K562 (cell line): ENCODE results near the gene DPY19L1. TPM values are rescaled to one million over a fixed set of nuclear protein-coding genes. Genes with fewer than 3 reads are reported as not detected.

Experiments
- ATAC-seq: fragments of 200-7000 bp; cut with Tn5 transposase; 3 replicates; pipeline ENCODE4 v1.9.1; 2020; ENCODE audit warnings: moderate library complexity
- BruUV-seq: library from RNA; stranded (reverse); fragments of 400-500 nt; replicated peaks from 2 replicates; lab custom pipeline; 2021; lab: Mats Ljungman, UMichigan
- CTCF ChIA-PET: fragments of 300-600 bp; formaldehyde crosslinking; extraction: SDS; loops from one replicate; lab custom pipeline; 2021; ENCODE audit warnings: low intra/inter-chr PET ratio; lab: Yijun Ruan, JAX
- POLR2A ChIA-PET: fragments of 300-600, 350-650 bp; sonication (Branson Sonifier 250); formaldehyde crosslinking; extraction: SDS; loops from one replicate; lab custom pipeline; 2021; ENCODE audit warnings: antibody characterized with exemption, inconsistent platforms; lab: Yijun Ruan, JAX
- DNase-seq, 4 experiments: peaks; one replicate each; pipeline versions ENCODE4 v3.0.0 to v3.0.0-alpha.2; 2011 to 2018; ENCODE audit warnings: low spot score in 3 of 4, mixed read lengths in 3 of 4; ENCODE audit errors: extremely low read depth in 1 of 4
- FAIRE-seq: peaks from 2 replicates; lab custom pipeline; 2011; peaks lifted over from hg19 to GRCh38; lab: Jason Lieb, UNC
- H2AFZ ChIP-seq: 2 replicates; pipeline ENCODE4 v1.6.0; 2011; ENCODE audit warnings: low read depth, low read length, control low read depth, inconsistent platforms
- H3K27ac ChIP-seq: fragments of 200-600 bp; 3 replicates; pipeline ENCODE4 v1.8.0; 2011; ENCODE audit warnings: low read depth, mild to moderate bottlenecking, control low read depth, inconsistent platforms, low read length, moderate library complexity, mixed read lengths; ENCODE audit errors: extremely low read depth
- H3K27me3 ChIP-seq, 2 experiments: fragments of 300-600 bp in 1 of 2; 2 replicates in 1 of 2; 3 replicates in 1 of 2; pipeline versions ENCODE4 v1.6.0 to v1.8.0; 2011; ENCODE audit warnings: inconsistent platforms in 2 of 2, low read length in 2 of 2, mild to moderate bottlenecking in 1 of 2, mixed read lengths in 1 of 2, moderate library complexity in 1 of 2; ENCODE audit not compliant: control insufficient read depth in 2 of 2, insufficient read depth in 2 of 2
- H3K36me3 ChIP-seq: fragments of 300-600 bp; 3 replicates; pipeline ENCODE4 v1.8.0; 2011; ENCODE audit warnings: mild to moderate bottlenecking, low read length, inconsistent platforms; ENCODE audit not compliant: control insufficient read depth, insufficient read depth
- H3K4me1 ChIP-seq, 2 experiments: fragments of 200-600 bp in 1 of 2; replicated peaks in 1 of 2; 2 replicates in 1 of 2; 3 replicates in 1 of 2; pipeline versions ENCODE4 v1.5.1 to v1.8.0; 2011; ENCODE audit warnings: inconsistent platforms in 2 of 2, low read length in 2 of 2, mild to moderate bottlenecking in 1 of 2, mixed read lengths in 1 of 2, moderate library complexity in 1 of 2; ENCODE audit not compliant: control insufficient read depth in 2 of 2, insufficient read depth in 2 of 2
- H3K4me2 ChIP-seq: 2 replicates; pipeline ENCODE4 v1.6.1; 2011; ENCODE audit warnings: low read length, control low read depth, inconsistent platforms, mixed read lengths; ENCODE audit not compliant: insufficient read depth
- H3K4me3 ChIP-seq: fragments of 200-600 bp; sonication (generic), shearing (Covaris generic); 2 replicates; pipeline ENCODE4 v1.5.1; 2016; ENCODE audit warnings: control low read depth, inconsistent platforms
- H3K79me2 ChIP-seq: fragments of 200-600 bp; 3 replicates; pipeline ENCODE4 v1.8.0; 2011; ENCODE audit warnings: low read length, inconsistent platforms; ENCODE audit not compliant: control insufficient read depth, insufficient read depth
- H3K9ac ChIP-seq, 2 experiments: 2 replicates each; pipeline versions ENCODE4 v1.6.0 to v1.6.1; 2011; ENCODE audit warnings: low read depth in 2 of 2, low read length in 2 of 2, control low read depth in 1 of 2, inconsistent platforms in 1 of 2, mild to moderate bottlenecking in 1 of 2, mixed read lengths in 1 of 2; ENCODE audit not compliant: insufficient read depth in 1 of 2
- H3K9me1 ChIP-seq: one replicate; pipeline ENCODE4 v1.6.0; 2011; ENCODE audit warnings: inconsistent platforms, mild to moderate bottlenecking, low read length, moderate library complexity; ENCODE audit not compliant: control insufficient read depth, insufficient read depth
- H3K9me3 ChIP-seq: replicated peaks from 2 replicates; pipeline ENCODE4 v1.5.1; 2011; ENCODE audit warnings: low read depth, low read length, inconsistent platforms; ENCODE audit not compliant: control insufficient read depth, insufficient read depth
- H4K20me1 ChIP-seq: replicated peaks from 2 replicates; pipeline ENCODE4 v1.6.1; 2011; ENCODE audit warnings: low read length, inconsistent platforms, mixed read lengths; ENCODE audit not compliant: control insufficient read depth, insufficient read depth
- BCOR ChIP-seq: fragments of 450-650 bp; IDR thresholded peaks from 2 replicates; pipeline ENCODE4 v1.6.1; 2016
- CEBPG ChIP-seq, 3 experiments: fragments of 200-800 bp in 1 of 3; sonication (Bioruptor generic) in 1 of 3; sonication (generic) in 1 of 3; formaldehyde crosslinking in 1 of 3; IDR thresholded peaks in 2 of 3; conservative IDR thresholded peaks in 1 of 3; 2 replicates each; pipeline versions ENCODE4 v1.6.1 to v1.8.0; 2016 to 2022; ENCODE audit warnings: missing compliant biosample characterization in 2 of 3, missing genetic modification characterization in 2 of 3, mild to moderate bottlenecking in 1 of 3, missing genetic modification reagents in 1 of 3
- NR3C1 ChIP-seq: sonication (generic); formaldehyde crosslinking; IDR thresholded peaks from 2 replicates; pipeline ENCODE4 v1.8.1; 2022; ENCODE audit warnings: missing genetic modification reagents
- POU5F1 ChIP-seq: fragments of 150-350 bp; IDR thresholded peaks from 2 replicates; pipeline ENCODE4 v1.6.1; 2014; ENCODE audit warnings: borderline replicate concordance, low read length, low read depth, mild to moderate bottlenecking; ENCODE audit not compliant: partially characterized antibody
- SMARCA4 ChIP-seq: fragments of 450-650 bp; IDR thresholded peaks from 2 replicates; pipeline ENCODE4 v1.6.1; 2016
- ZNF124 ChIP-seq: sonication (generic); formaldehyde crosslinking; IDR thresholded peaks from 2 replicates; pipeline ENCODE4 v1.8.1; 2022; ENCODE audit warnings: missing genetic modification reagents
- ZNF24 ChIP-seq: fragments of 450-650 bp; IDR thresholded peaks from 2 replicates; pipeline ENCODE4 v1.6.1; 2016
- ZNF780A ChIP-seq: fragments of 250-450 bp; sonication (Bioruptor Pico); IDR thresholded peaks from 2 replicates; pipeline ENCODE4 v1.5.0; 2021; ENCODE audit warnings: mild to moderate bottlenecking
- WGBS: fragments of 100-300 bp; shearing (Covaris generic); methylation state at CpG from one replicate; pipeline ENCODE4 v1.1.6; 2016; ENCODE audit warnings: low coverage, mixed read lengths; ENCODE audit not compliant: insufficient coverage; ENCODE audit errors: missing lambda C conversion rate; 5-methylcytosine and 5-hydroxymethylcytosine counted together
- in situ Hi-C: fragments of 300-500 bp; cut with MboI; formaldehyde crosslinking; loops from 4 replicates; pipeline ENCODE4 v1.15.0; 2018; ENCODE audit warnings: inconsistent platforms, mixed read lengths
- intact Hi-C: fragments of 100-400 bp; cut with micrococcal nuclease; formaldehyde crosslinking; loops from 2 replicates; pipeline ENCODE4 v1.14.2; 2022
- polyA plus RNA-seq, 8 experiments: library from polyadenylated mRNA; depleted of rRNA in 4 of 8; stranded (reverse) in 5 of 8; unstranded in 3 of 8; fragments of >200 nt; fragmentation: Nextera tagmentation in 2 of 8; fragmentation: Illumina TruSeq in 1 of 8; extraction: Ambion mirVana in 2 of 8; extraction: Trizol in 1 of 8; gene quantifications; 2 replicates each; pipeline versions ENCODE4 v1.2.1 to v1.2.3, GENCODE V29; 2011 to 2014; ENCODE audit warnings: inconsistent platforms in 1 of 8, missing spikeins in 1 of 8
- total RNA-seq, 7 experiments: library from RNA; depleted of rRNA in 6 of 7; stranded (reverse); fragments of >200 nt in 6 of 7; fragmentation: Illumina TruSeq in 2 of 7; extraction: Trizol in 2 of 7; gene quantifications; 2 replicates each; pipeline versions ENCODE4 v1.2.1 to v1.2.3, GENCODE V29; 2011 to 2021; ENCODE audit warnings: low replicate concordance in 1 of 7
- TF ChIP-seq, protein P1 (sequence below): fragments of 450-650 bp; formaldehyde crosslinking; IDR thresholded peaks from 2 replicates; pipeline ENCODE4 v1.4.0; 2020; ENCODE audit warnings: mild to moderate bottlenecking, moderate library complexity
- TF ChIP-seq, protein P2 (sequence below): fragments of 250-450 bp; sonication (Bioruptor Pico); IDR thresholded peaks from 2 replicates; pipeline ENCODE4 v1.8.0; 2021; ENCODE audit warnings: mild to moderate bottlenecking, moderate library complexity
- TF ChIP-seq, protein P3 (sequence below): fragments of 150-350 bp; conservative IDR thresholded peaks from 2 replicates; pipeline ENCODE4 v1.6.1; 2014; ENCODE audit warnings: low read length
- TF ChIP-seq, protein P4 (sequence below), 2 experiments: fragments of 200-800 bp in 1 of 2; sonication (Bioruptor generic) in 1 of 2; sonication (generic) in 1 of 2; formaldehyde crosslinking in 1 of 2; IDR thresholded peaks in 1 of 2; conservative IDR thresholded peaks in 1 of 2; 2 replicates each; pipeline versions ENCODE4 v1.5.0 to v1.6.1; 2016 to 2020; ENCODE audit warnings: missing compliant biosample characterization in 1 of 2, missing genetic modification characterization in 1 of 2, missing genetic modification reagents in 1 of 2
- TF ChIP-seq, protein P5 (sequence below): sonication (generic); formaldehyde crosslinking; IDR thresholded peaks from 2 replicates; pipeline ENCODE4 v1.9.0; 2022; ENCODE audit warnings: mild to moderate bottlenecking, missing genetic modification reagents

DPY19L1 gene
- total and polyA plus RNA-seq, 9 of the 15 experiments (the other 6 are each of a cell fraction or from before 2014, with no cell fraction given): 4.0 to 34.3 (median 22.1) TPM

DNA sequence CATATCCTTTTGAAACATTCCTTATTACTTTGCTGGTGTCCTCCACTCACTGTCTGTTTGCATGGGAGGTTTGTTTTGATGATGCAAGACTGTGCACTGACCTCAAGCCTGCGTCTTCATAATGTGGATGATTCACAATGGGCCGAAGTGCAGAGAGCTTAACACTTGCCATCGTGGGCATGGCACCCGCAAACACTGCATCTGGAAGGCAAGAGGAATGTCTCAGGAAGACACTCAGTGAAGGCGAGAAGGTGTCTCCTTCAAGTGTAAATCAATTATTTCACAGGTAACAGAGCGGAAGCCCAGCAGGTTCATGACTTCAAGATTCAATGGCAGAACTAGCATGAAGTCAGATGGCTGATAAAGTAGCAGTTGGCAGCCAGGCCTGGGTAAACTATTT is 98.1 kb downstream of the DPY19L1 start:
- no TSS peak for BruUV-seq
- no peak overlapping the region for H3K27ac ChIP-seq
- ATAC-seq (no peak), DNase-seq (no peak), FAIRE-seq (no peak)
- no peaks in the 10 kb centered on the region for H4K20me1 ChIP-seq
- H3K36me3 ChIP-seq: peaks cover 8% of the 10 kb centered on the region; the same call in 2 of the 3 replicates
- no peak overlapping the region for H3K4me3 ChIP-seq
- no peak overlapping the region for H3K9ac ChIP-seq
- no peaks in the 10 kb centered on the region for H3K79me2 ChIP-seq
- H2AFZ ChIP-seq: no peak overlapping the region
- intact Hi-C loops (no loop called here), in situ Hi-C loops (no loop called here)
- H3K4me2 ChIP-seq: no peak overlapping the region
- ChIA-PET POLR2A (no interaction called here), CTCF (no interaction called here)
- 86% methylated on average over 6 of the region's 6 CpGs for WGBS
- no peaks in the 10 kb centered on the region for H3K9me1 ChIP-seq
- H3K4me1 ChIP-seq: no peaks in the 10 kb centered on the region
- H3K9me3 ChIP-seq: no peaks in the 10 kb centered on the region
- no peaks in the 10 kb centered on the region for H3K27me3 ChIP-seq
- TF ChIP-seq BCOR (no peak), POU5F1 (no peak), ZNF24 (no peak), SMARCA4 (no peak), NR3C1 (CRISPR knock-in tag) (no peak), ZNF124 (CRISPR knock-in tag) (no peak), CEBPG (CRISPR knock-in tag; IDR thresholded peaks at IDR 0.05) (no peak), CEBPG (tag; conservative IDR thresholded peaks at IDR 0.05 in 1 of 2, IDR thresholded peaks at IDR 0.05 in 1 of 2) (peak in 1 of 2 experiments; percentile 71; a peak in 2 of 4 replicates), ZNF780A (no peak)
- TF ChIP-seq, protein P1, sequence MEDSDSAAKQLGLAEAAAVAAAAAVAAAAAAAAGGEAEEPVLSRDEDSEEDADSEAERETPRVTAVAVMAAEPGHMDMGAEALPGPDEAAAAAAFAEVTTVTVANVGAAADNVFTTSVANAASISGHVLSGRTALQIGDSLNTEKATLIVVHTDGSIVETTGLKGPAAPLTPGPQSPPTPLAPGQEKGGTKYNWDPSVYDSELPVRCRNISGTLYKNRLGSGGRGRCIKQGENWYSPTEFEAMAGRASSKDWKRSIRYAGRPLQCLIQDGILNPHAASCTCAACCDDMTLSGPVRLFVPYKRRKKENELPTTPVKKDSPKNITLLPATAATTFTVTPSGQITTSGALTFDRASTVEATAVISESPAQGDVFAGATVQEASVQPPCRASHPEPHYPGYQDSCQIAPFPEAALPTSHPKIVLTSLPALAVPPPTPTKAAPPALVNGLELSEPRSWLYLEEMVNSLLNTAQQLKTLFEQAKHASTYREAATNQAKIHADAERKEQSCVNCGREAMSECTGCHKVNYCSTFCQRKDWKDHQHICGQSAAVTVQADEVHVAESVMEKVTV (CRISPR knock-in tag): no peak
- TF ChIP-seq, protein P2, sequence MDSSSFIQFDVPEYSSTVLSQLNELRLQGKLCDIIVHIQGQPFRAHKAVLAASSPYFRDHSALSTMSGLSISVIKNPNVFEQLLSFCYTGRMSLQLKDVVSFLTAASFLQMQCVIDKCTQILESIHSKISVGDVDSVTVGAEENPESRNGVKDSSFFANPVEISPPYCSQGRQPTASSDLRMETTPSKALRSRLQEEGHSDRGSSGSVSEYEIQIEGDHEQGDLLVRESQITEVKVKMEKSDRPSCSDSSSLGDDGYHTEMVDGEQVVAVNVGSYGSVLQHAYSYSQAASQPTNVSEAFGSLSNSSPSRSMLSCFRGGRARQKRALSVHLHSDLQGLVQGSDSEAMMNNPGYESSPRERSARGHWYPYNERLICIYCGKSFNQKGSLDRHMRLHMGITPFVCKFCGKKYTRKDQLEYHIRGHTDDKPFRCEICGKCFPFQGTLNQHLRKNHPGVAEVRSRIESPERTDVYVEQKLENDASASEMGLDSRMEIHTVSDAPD (CRISPR knock-in tag): no peak
- TF ChIP-seq, protein P3, sequence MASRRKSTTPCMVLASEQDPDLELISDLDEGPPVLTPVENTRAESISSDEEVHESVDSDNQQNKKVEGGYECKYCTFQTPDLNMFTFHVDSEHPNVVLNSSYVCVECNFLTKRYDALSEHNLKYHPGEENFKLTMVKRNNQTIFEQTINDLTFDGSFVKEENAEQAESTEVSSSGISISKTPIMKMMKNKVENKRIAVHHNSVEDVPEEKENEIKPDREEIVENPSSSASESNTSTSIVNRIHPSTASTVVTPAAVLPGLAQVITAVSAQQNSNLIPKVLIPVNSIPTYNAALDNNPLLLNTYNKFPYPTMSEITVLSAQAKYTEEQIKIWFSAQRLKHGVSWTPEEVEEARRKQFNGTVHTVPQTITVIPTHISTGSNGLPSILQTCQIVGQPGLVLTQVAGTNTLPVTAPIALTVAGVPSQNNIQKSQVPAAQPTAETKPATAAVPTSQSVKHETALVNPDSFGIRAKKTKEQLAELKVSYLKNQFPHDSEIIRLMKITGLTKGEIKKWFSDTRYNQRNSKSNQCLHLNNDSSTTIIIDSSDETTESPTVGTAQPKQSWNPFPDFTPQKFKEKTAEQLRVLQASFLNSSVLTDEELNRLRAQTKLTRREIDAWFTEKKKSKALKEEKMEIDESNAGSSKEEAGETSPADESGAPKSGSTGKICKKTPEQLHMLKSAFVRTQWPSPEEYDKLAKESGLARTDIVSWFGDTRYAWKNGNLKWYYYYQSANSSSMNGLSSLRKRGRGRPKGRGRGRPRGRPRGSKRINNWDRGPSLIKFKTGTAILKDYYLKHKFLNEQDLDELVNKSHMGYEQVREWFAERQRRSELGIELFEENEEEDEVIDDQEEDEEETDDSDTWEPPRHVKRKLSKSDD: no peak
- TF ChIP-seq, protein P4, sequence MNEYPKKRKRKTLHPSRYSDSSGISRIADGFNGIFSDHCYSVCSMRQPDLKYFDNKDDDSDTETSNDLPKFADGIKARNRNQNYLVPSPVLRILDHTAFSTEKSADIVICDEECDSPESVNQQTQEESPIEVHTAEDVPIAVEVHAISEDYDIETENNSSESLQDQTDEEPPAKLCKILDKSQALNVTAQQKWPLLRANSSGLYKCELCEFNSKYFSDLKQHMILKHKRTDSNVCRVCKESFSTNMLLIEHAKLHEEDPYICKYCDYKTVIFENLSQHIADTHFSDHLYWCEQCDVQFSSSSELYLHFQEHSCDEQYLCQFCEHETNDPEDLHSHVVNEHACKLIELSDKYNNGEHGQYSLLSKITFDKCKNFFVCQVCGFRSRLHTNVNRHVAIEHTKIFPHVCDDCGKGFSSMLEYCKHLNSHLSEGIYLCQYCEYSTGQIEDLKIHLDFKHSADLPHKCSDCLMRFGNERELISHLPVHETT (CRISPR knock-in tag; conservative IDR thresholded peaks at IDR 0.05 in 1 of 2, IDR thresholded peaks at IDR 0.05 in 1 of 2): no peak
- TF ChIP-seq, protein P5, sequence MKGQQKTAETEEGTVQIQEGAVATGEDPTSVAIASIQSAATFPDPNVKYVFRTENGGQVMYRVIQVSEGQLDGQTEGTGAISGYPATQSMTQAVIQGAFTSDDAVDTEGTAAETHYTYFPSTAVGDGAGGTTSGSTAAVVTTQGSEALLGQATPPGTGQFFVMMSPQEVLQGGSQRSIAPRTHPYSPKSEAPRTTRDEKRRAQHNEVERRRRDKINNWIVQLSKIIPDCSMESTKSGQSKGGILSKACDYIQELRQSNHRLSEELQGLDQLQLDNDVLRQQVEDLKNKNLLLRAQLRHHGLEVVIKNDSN: no peak
